Keratinocyte (primary cell): ENCODE data around the gene DOLPP1. TPM values are rescaled to one million over a fixed set of nuclear protein-coding genes. Genes with fewer than 3 reads are reported as not detected.

ENCODE experiments used
- DNase-seq: peaks from one replicate; pipeline ENCODE4 v3.0.0-alpha.2; 2011; ENCODE audit warnings: low read depth, missing footprints, low spot score
- FAIRE-seq: peaks from 2 replicates; lab custom pipeline; 2011; peaks lifted over from hg19 to GRCh38; lab: Jason Lieb, UNC
- H2AFZ ChIP-seq: 2 replicates; pipeline ENCODE4 v1.6.0; 2012; ENCODE audit warnings: low read length, control low read depth, inconsistent platforms; ENCODE audit not compliant: control insufficient read depth
- H3K27ac ChIP-seq: 2 replicates; pipeline ENCODE4 v1.5.1; 2011; ENCODE audit warnings: low read length; ENCODE audit not compliant: control insufficient read depth, insufficient read depth
- H3K27me3 ChIP-seq: 3 replicates; pipeline ENCODE4 v1.6.0; 2011; ENCODE audit warnings: low read length; ENCODE audit not compliant: control insufficient read depth, insufficient read depth; ENCODE audit errors: extremely low read depth
- H3K36me3 ChIP-seq, 2 experiments: 2 replicates in 1 of 2; 3 replicates in 1 of 2; pipeline ENCODE4 v1.5.1; 2011; ENCODE audit warnings: low read length in 2 of 2, mild to moderate bottlenecking in 1 of 2; ENCODE audit not compliant: control insufficient read depth in 2 of 2, insufficient read depth in 2 of 2; ENCODE audit errors: extremely low read depth in 1 of 2
- H3K4me1 ChIP-seq: 3 replicates; pipeline ENCODE4 v1.5.1; 2011; ENCODE audit warnings: low read length; ENCODE audit not compliant: control insufficient read depth, insufficient read depth; ENCODE audit errors: extremely low read depth
- H3K4me2 ChIP-seq: 3 replicates; pipeline ENCODE4 v1.6.0; 2011; ENCODE audit warnings: low read depth, low read length; ENCODE audit not compliant: control insufficient read depth, insufficient read depth; ENCODE audit errors: extremely low read depth
- H3K4me3 ChIP-seq, 3 experiments: fragments of 200-600 bp in 1 of 3; sonication (generic) in 1 of 3; 2 replicates in 2 of 3; 3 replicates in 1 of 3; pipeline ENCODE4 v1.5.1; 2011 to 2016; ENCODE audit warnings: low read length in 3 of 3, mild to moderate bottlenecking in 3 of 3, control low read depth in 2 of 3, inconsistent platforms in 1 of 3, low read depth in 1 of 3, mixed read lengths in 1 of 3, mixed run types in 1 of 3, moderate library complexity in 1 of 3; ENCODE audit not compliant: control insufficient read depth in 2 of 3, insufficient read depth in 2 of 3; ENCODE audit errors: extremely low read depth in 1 of 3
- H3K79me2 ChIP-seq: 2 replicates; pipeline ENCODE4 v1.6.0; 2012; ENCODE audit warnings: low read length; ENCODE audit not compliant: control insufficient read depth, insufficient read depth
- H3K9ac ChIP-seq: 3 replicates; pipeline ENCODE4 v1.6.0; 2011; ENCODE audit warnings: low read length; ENCODE audit not compliant: control insufficient read depth, insufficient read depth; ENCODE audit errors: extremely low read depth
- H3K9me1 ChIP-seq: 3 replicates; pipeline ENCODE4 v1.6.0; 2011; ENCODE audit warnings: low read length; ENCODE audit not compliant: control insufficient read depth, insufficient read depth; ENCODE audit errors: extremely low read depth
- H3K9me3 ChIP-seq: 2 replicates; pipeline ENCODE4 v1.5.1; 2012; ENCODE audit warnings: low read depth, low read length; ENCODE audit not compliant: control insufficient read depth
- H4K20me1 ChIP-seq: 3 replicates; pipeline ENCODE4 v1.6.0; 2011; ENCODE audit warnings: low read length; ENCODE audit not compliant: control insufficient read depth, insufficient read depth; ENCODE audit errors: extremely low read depth
- CTCF ChIP-seq, 3 experiments: IDR thresholded peaks in 1 of 3; conservative IDR thresholded peaks in 1 of 3; optimal IDR thresholded peaks in 1 of 3; 2 replicates in 2 of 3; 3 replicates in 1 of 3; pipeline versions ENCODE3 to v1.5.1; 2011; ENCODE audit warnings: low read length in 3 of 3, mild to moderate bottlenecking in 3 of 3, moderate library complexity in 2 of 3, control low read depth in 1 of 3, inconsistent platforms in 1 of 3; ENCODE audit not compliant: insufficient read depth in 2 of 3; ENCODE audit errors: extremely low read depth in 1 of 3
- EZH2 ChIP-seq: IDR thresholded peaks from one replicate; pipeline ENCODE4 v1.6.1; 2012; ENCODE audit warnings: inconsistent platforms, mild to moderate bottlenecking, low read length, moderate library complexity
- dilution Hi-C: fragments of 300-500 bp; cut with MboI; formaldehyde crosslinking; loops from one replicate; pipeline ENCODE4 v1.7.0; 2020; ENCODE audit warnings: low sequenced_read_pairs; ENCODE audit not compliant: extremely low pct_ligation_motif_present
- polyA plus RNA-seq, 5 experiments: library from polyadenylated mRNA; depleted of rRNA in 3 of 5; stranded (reverse) in 3 of 5; stranded (forward) in 1 of 5; unstranded in 1 of 5; fragments of >200 nt; gene quantifications; 1 replicate in 1 of 5; 2 replicates in 3 of 5; 3 replicates in 1 of 5; pipeline versions ENCODE4 v1.2.1 to v1.2.3, GENCODE V29; 2011 to 2012; ENCODE audit warnings: missing spikeins in 2 of 5, low read depth in 1 of 5, low replicate concordance in 1 of 5

Gene DOLPP1
- polyA plus RNA-seq, 1 donor (not counting 4 experiments of a cell fraction or from before 2014, with no cell fraction given) = 14.2 TPM

GRCh38 chr9:129130791-129131190 is 49.9 kb downstream of the DOLPP1 start:
- no peaks in the 10 kb centered on the region for H3K79me2 ChIP-seq
- H2AFZ ChIP-seq = no peak overlapping the region
- H3K36me3 ChIP-seq = peaks cover 17 to 19% of the 10 kb centered on the region in 2 experiments
- H3K9me3 ChIP-seq = no peaks in the 10 kb centered on the region
- H3K27ac ChIP-seq = no peak overlapping the region
- no peaks in the 10 kb centered on the region for H3K27me3 ChIP-seq
- H3K4me3 ChIP-seq = no peak overlapping the region
- dilution Hi-C loops = no loop called here
- no peak for DNase-seq
- H3K9me1 ChIP-seq = no peaks in the 10 kb centered on the region
- no peak overlapping the region for H3K4me2 ChIP-seq
- FAIRE-seq = no peak
- no peak overlapping the region for H3K9ac ChIP-seq
- H3K4me1 ChIP-seq = no peaks in the 10 kb centered on the region
- no peak for TF ChIP-seq CTCF (optimal IDR thresholded peaks at IDR 0.05 in 1 of 3, IDR thresholded peaks at IDR 0.05 in 1 of 3, conservative IDR thresholded peaks at IDR 0.05 in 1 of 3; ENCODE audit: extremely low read depth in 1 of 3, insufficient read depth in 2 of 3, low read length in 3 of 3)
- TF ChIP-seq EZH2 = no peak
- H4K20me1 ChIP-seq = no peaks in the 10 kb centered on the region

- no peak for DNase-seq
- H3K4me2 ChIP-seq = no peak overlapping the region
- no peaks in the 10 kb centered on the region for H3K27me3 ChIP-seq
- H3K9ac ChIP-seq = no peak overlapping the region
- no peak overlapping the region for H3K4me3 ChIP-seq
- no peaks in the 10 kb centered on the region for H3K4me1 ChIP-seq
- H2AFZ ChIP-seq = no peak overlapping the region
- dilution Hi-C loops = no loop called here
- peaks cover 19 to 20% of the 10 kb centered on the region in 2 experiments for H3K36me3 ChIP-seq
- no peaks in the 10 kb centered on the region for H3K9me3 ChIP-seq
- peak; percentile 64 for FAIRE-seq
- no peaks in the 10 kb centered on the region for H3K9me1 ChIP-seq
- no peaks in the 10 kb centered on the region for H3K79me2 ChIP-seq
- no peaks in the 10 kb centered on the region for H4K20me1 ChIP-seq
- no peak overlapping the region for H3K27ac ChIP-seq
- TF ChIP-seq CTCF (optimal IDR thresholded peaks at IDR 0.05 in 1 of 3, IDR thresholded peaks at IDR 0.05 in 1 of 3, conservative IDR thresholded peaks at IDR 0.05 in 1 of 3; ENCODE audit: extremely low read depth in 1 of 3, insufficient read depth in 2 of 3, low read length in 3 of 3) (peak; percentile 98 to 99 (median 99)), EZH2 (no peak)
Observed at GRCh38 chr9:129131300-129132145, 50.6 kb downstream of the DOLPP1 start.
